HEK293 (cell line): ENCODE data around the gene ZC3H4.

Experiments used
- KLF9 ChIP-seq: fragments of 450-650 bp; formaldehyde crosslinking; IDR thresholded peaks from 2 replicates; pipeline ENCODE4 v1.5.1; 2016; ENCODE audit warnings: missing biosample characterization, missing genetic modification characterization, low read depth
- ZBTB8A ChIP-seq: fragments of 450-650 bp; formaldehyde crosslinking; IDR thresholded peaks from 2 replicates; pipeline ENCODE4 v1.5.1; 2016; ENCODE audit warnings: missing biosample characterization, missing genetic modification characterization
- ZFHX2 ChIP-seq: fragments of 450-650 bp; formaldehyde crosslinking; conservative IDR thresholded peaks from 2 replicates; pipeline ENCODE4 v1.5.1; 2016; ENCODE audit warnings: missing biosample characterization, missing genetic modification characterization
- ZNF112 ChIP-seq: fragments of 450-650 bp; formaldehyde crosslinking; IDR thresholded peaks from 2 replicates; pipeline ENCODE4 v1.5.0; 2017; ENCODE audit warnings: missing biosample characterization, missing genetic modification characterization
- ZNF140 ChIP-seq: fragments of 450-650 bp; formaldehyde crosslinking; IDR thresholded peaks from 2 replicates; pipeline ENCODE4 v1.5.1; 2016; ENCODE audit warnings: missing biosample characterization, missing genetic modification characterization
- ZNF169 ChIP-seq: fragments of 450-650 bp; formaldehyde crosslinking; IDR thresholded peaks from 2 replicates; pipeline ENCODE4 v1.5.1; 2016; ENCODE audit warnings: missing biosample characterization, missing genetic modification characterization
- ZNF184 ChIP-seq: fragments of 450-650 bp; IDR thresholded peaks from 2 replicates; pipeline ENCODE4 v1.5.1; 2018; ENCODE audit warnings: missing biosample characterization, mild to moderate bottlenecking, missing genetic modification characterization
- ZNF214 ChIP-seq: fragments of 450-650 bp; formaldehyde crosslinking; IDR thresholded peaks from 2 replicates; pipeline ENCODE4 v1.5.1; 2017; ENCODE audit warnings: missing biosample characterization, mild to moderate bottlenecking, missing genetic modification characterization, borderline replicate concordance
- ZNF24 ChIP-seq: fragments of 450-650 bp; formaldehyde crosslinking; IDR thresholded peaks from 2 replicates; pipeline ENCODE4 v1.5.1; 2016; ENCODE audit warnings: missing biosample characterization, missing genetic modification characterization
- ZNF274 ChIP-seq, 2 experiments: fragments of 200-500 bp in 1 of 2; fragments of 450-650 bp in 1 of 2; sonication (Bioruptor generic) in 1 of 2; formaldehyde crosslinking in 1 of 2; IDR thresholded peaks; 2 replicates each; pipeline versions ENCODE4 v1.5.1 to v1.6.1; 2014 to 2016; ENCODE audit warnings: borderline replicate concordance in 1 of 2, inconsistent platforms in 1 of 2, low read length in 1 of 2, missing biosample characterization in 1 of 2, missing genetic modification characterization in 1 of 2
- ZNF302 ChIP-seq: fragments of 450-650 bp; formaldehyde crosslinking; IDR thresholded peaks from 2 replicates; pipeline ENCODE4 v1.5.1; 2016; ENCODE audit warnings: missing biosample characterization, missing genetic modification characterization, low read depth
- ZNF391 ChIP-seq: fragments of 450-650 bp; formaldehyde crosslinking; IDR thresholded peaks from 2 replicates; pipeline ENCODE4 v1.5.1; 2016; ENCODE audit warnings: low read depth, missing biosample characterization, missing genetic modification characterization, borderline replicate concordance
- ZNF514 ChIP-seq: fragments of 450-650 bp; formaldehyde crosslinking; IDR thresholded peaks from 2 replicates; pipeline ENCODE4 v1.5.1; 2016; ENCODE audit warnings: missing biosample characterization, missing genetic modification characterization
- ZNF560 ChIP-seq: fragments of 450-650 bp; formaldehyde crosslinking; IDR thresholded peaks from 2 replicates; pipeline ENCODE4 v1.5.1; 2017; ENCODE audit warnings: missing biosample characterization, missing genetic modification characterization, borderline replicate concordance
- ZNF621 ChIP-seq: fragments of 450-650 bp; formaldehyde crosslinking; IDR thresholded peaks from 2 replicates; pipeline ENCODE4 v1.5.1; 2017; ENCODE audit warnings: missing biosample characterization, missing genetic modification characterization
- ZNF624 ChIP-seq: fragments of 450-650 bp; formaldehyde crosslinking; IDR thresholded peaks from 2 replicates; pipeline ENCODE4 v1.5.1; 2017; ENCODE audit warnings: missing biosample characterization, missing genetic modification characterization
- ZNF677 ChIP-seq: fragments of 450-650 bp; IDR thresholded peaks from 2 replicates; pipeline ENCODE4 v1.5.0; 2018; ENCODE audit warnings: missing biosample characterization, mild to moderate bottlenecking, missing genetic modification characterization, moderate library complexity
- ZNF768 ChIP-seq: fragments of 450-650 bp; formaldehyde crosslinking; IDR thresholded peaks from 2 replicates; pipeline ENCODE4 v1.5.1; 2018; ENCODE audit warnings: missing biosample characterization, mild to moderate bottlenecking, missing genetic modification characterization
- ZNF777 ChIP-seq: fragments of 450-650 bp; formaldehyde crosslinking; IDR thresholded peaks from 2 replicates; pipeline ENCODE4 v1.5.1; 2017; ENCODE audit warnings: missing biosample characterization, missing genetic modification characterization, borderline replicate concordance
- ZNF830 ChIP-seq: fragments of 450-650 bp; IDR thresholded peaks from 2 replicates; pipeline ENCODE4 v1.5.0; 2018; ENCODE audit warnings: missing biosample characterization, missing genetic modification characterization, low read depth, mild to moderate bottlenecking, moderate library complexity
- TF ChIP-seq, protein P1 (sequence below): fragments of 450-650 bp; formaldehyde crosslinking; IDR thresholded peaks from 2 replicates; pipeline ENCODE4 v1.5.1; 2016; ENCODE audit warnings: missing biosample characterization, missing genetic modification characterization
- TF ChIP-seq, protein P2 (sequence below): fragments of 450-650 bp; formaldehyde crosslinking; IDR thresholded peaks from 2 replicates; pipeline ENCODE4 v1.5.1; 2016; ENCODE audit warnings: missing biosample characterization, missing genetic modification characterization
- TF ChIP-seq, protein P3 (sequence below): fragments of 450-650 bp; formaldehyde crosslinking; IDR thresholded peaks from 2 replicates; pipeline ENCODE4 v1.5.1; 2016; ENCODE audit warnings: missing biosample characterization, missing genetic modification characterization, low read depth
- TF ChIP-seq, protein P4 (sequence below): fragments of 450-650 bp; formaldehyde crosslinking; IDR thresholded peaks from 2 replicates; pipeline ENCODE4 v1.5.1; 2016; ENCODE audit warnings: missing biosample characterization, missing genetic modification characterization
- TF ChIP-seq, protein P5 (sequence below): fragments of 450-650 bp; formaldehyde crosslinking; IDR thresholded peaks from 2 replicates; pipeline ENCODE4 v1.5.1; 2016; ENCODE audit warnings: missing biosample characterization, missing genetic modification characterization
- TF ChIP-seq, protein P6 (sequence below): fragments of 450-650 bp; IDR thresholded peaks from 2 replicates; pipeline ENCODE4 v1.5.1; 2018; ENCODE audit warnings: missing biosample characterization, mild to moderate bottlenecking, missing genetic modification characterization

Gene ZC3H4

DNA sequence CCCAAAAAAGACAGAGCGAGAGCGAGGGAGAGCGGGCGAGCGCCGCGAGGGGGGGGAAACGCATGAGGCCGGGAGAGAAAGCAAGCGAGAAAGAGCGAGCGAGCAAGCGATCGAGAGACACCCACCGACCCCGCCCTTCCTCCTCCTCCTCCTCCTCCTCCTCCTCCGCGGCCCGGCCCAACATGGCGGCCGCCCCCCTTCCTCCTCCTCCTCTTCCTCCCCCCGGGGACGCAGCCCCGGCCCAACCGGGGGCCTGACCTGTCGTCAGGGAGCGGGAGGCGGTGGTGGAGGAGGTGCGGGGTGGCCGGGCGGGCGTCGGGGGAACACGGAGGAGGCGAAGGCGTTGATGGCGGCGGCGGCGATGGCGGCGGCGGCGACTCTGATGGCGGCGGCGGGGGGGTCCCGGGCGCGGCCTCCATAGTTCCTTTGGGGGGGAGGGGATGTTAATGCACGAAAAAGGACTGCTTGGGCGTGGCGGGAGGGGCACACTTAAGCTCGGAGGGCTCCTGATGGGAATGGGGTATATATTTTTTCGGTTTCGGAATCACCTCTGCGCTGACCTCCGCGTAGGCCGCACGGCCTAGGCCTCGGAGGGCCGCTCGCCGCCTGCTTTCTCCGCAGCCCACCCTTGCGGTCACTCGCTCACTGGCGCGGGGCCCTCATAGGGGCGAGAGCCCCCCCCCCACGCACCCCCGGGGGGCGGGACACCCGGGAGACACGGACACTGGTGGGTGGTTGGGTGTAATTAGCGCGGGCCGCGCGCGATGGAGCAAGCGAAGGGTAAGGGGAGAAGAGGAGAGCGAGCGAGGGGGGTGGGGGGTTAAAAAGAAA is 1.2 kb downstream of the ZC3H4 start (continued):
- TF ChIP-seq ZNF677 (tag by site-specific recombination), result no peak
- TF ChIP-seq ZNF514, result no peak
- TF ChIP-seq ZNF777 (tag by site-specific recombination), result 0 out of 2 replicates have a peak, but pooled peaks have one; percentile 56
- no peak for TF ChIP-seq ZNF274 (IDR thresholded peaks at IDR 0.05; ENCODE audit: low read length)
- TF ChIP-seq ZNF274 (tag by site-specific recombination; IDR thresholded peaks at IDR 0.05; ENCODE audit: borderline replicate concordance), result no peak
- TF ChIP-seq ZNF140 (tag by site-specific recombination), result no peak
- peak; percentile 73; the same call in 1 of the 2 replicates for TF ChIP-seq ZNF391
- TF ChIP-seq, protein P1, sequence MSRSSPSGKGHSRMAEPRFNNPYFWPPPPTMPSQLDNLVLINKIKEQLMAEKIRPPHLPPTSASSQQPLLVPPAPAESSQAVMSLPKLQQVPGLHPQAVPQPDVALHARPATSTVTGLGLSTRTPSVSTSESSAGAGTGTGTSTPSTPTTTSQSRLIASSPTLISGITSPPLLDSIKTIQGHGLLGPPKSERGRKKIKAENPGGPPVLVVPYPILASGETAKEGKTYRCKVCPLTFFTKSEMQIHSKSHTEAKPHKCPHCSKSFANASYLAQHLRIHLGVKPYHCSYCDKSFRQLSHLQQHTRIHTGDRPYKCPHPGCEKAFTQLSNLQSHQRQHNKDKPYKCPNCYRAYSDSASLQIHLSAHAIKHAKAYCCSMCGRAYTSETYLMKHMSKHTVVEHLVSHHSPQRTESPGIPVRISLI (tag by site-specific recombination), result no peak
- no peak for TF ChIP-seq ZNF624 (tag by site-specific recombination)
- no peak for TF ChIP-seq ZNF302 (tag by site-specific recombination)
- no peak for TF ChIP-seq ZNF112 (tag by site-specific recombination)
- no peak for TF ChIP-seq ZNF184 (tag by site-specific recombination)
- no peak; the same call in 1 of the 2 replicates for TF ChIP-seq ZNF24
- no peak for TF ChIP-seq ZNF560
- TF ChIP-seq ZNF169 (tag by site-specific recombination), result no peak; the same call in 1 of the 2 replicates
- TF ChIP-seq, protein P2, sequence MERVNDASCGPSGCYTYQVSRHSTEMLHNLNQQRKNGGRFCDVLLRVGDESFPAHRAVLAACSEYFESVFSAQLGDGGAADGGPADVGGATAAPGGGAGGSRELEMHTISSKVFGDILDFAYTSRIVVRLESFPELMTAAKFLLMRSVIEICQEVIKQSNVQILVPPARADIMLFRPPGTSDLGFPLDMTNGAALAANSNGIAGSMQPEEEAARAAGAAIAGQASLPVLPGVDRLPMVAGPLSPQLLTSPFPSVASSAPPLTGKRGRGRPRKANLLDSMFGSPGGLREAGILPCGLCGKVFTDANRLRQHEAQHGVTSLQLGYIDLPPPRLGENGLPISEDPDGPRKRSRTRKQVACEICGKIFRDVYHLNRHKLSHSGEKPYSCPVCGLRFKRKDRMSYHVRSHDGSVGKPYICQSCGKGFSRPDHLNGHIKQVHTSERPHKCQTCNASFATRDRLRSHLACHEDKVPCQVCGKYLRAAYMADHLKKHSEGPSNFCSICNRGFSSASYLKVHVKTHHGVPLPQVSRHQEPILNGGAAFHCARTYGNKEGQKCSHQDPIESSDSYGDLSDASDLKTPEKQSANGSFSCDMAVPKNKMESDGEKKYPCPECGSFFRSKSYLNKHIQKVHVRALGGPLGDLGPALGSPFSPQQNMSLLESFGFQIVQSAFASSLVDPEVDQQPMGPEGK (tag by site-specific recombination), result peak; percentile 89
- TF ChIP-seq ZNF621, result no peak
- peak; percentile 84 for TF ChIP-seq ZBTB8A (tag by site-specific recombination)
- TF ChIP-seq ZNF214, result no peak
- peak; percentile 99 for TF ChIP-seq ZFHX2 (tag by site-specific recombination)
- no peak for TF ChIP-seq ZNF830 (tag by site-specific recombination)
- 0 out of 2 replicates have a peak, but pooled peaks have one; percentile 45 for TF ChIP-seq ZNF768
- TF ChIP-seq, protein P3, sequence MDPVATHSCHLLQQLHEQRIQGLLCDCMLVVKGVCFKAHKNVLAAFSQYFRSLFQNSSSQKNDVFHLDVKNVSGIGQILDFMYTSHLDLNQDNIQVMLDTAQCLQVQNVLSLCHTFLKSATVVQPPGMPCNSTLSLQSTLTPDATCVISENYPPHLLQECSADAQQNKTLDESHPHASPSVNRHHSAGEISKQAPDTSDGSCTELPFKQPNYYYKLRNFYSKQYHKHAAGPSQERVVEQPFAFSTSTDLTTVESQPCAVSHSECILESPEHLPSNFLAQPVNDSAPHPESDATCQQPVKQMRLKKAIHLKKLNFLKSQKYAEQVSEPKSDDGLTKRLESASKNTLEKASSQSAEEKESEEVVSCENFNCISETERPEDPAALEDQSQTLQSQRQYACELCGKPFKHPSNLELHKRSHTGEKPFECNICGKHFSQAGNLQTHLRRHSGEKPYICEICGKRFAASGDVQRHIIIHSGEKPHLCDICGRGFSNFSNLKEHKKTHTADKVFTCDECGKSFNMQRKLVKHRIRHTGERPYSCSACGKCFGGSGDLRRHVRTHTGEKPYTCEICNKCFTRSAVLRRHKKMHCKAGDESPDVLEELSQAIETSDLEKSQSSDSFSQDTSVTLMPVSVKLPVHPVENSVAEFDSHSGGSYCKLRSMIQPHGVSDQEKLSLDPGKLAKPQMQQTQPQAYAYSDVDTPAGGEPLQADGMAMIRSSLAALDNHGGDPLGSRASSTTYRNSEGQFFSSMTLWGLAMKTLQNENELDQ (tag by site-specific recombination), result no peak
- TF ChIP-seq, protein P4, sequence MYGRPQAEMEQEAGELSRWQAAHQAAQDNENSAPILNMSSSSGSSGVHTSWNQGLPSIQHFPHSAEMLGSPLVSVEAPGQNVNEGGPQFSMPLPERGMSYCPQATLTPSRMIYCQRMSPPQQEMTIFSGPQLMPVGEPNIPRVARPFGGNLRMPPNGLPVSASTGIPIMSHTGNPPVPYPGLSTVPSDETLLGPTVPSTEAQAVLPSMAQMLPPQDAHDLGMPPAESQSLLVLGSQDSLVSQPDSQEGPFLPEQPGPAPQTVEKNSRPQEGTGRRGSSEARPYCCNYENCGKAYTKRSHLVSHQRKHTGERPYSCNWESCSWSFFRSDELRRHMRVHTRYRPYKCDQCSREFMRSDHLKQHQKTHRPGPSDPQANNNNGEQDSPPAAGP, result peak; percentile 64; the same call in 1 of the 2 replicates
- TF ChIP-seq, protein P5, sequence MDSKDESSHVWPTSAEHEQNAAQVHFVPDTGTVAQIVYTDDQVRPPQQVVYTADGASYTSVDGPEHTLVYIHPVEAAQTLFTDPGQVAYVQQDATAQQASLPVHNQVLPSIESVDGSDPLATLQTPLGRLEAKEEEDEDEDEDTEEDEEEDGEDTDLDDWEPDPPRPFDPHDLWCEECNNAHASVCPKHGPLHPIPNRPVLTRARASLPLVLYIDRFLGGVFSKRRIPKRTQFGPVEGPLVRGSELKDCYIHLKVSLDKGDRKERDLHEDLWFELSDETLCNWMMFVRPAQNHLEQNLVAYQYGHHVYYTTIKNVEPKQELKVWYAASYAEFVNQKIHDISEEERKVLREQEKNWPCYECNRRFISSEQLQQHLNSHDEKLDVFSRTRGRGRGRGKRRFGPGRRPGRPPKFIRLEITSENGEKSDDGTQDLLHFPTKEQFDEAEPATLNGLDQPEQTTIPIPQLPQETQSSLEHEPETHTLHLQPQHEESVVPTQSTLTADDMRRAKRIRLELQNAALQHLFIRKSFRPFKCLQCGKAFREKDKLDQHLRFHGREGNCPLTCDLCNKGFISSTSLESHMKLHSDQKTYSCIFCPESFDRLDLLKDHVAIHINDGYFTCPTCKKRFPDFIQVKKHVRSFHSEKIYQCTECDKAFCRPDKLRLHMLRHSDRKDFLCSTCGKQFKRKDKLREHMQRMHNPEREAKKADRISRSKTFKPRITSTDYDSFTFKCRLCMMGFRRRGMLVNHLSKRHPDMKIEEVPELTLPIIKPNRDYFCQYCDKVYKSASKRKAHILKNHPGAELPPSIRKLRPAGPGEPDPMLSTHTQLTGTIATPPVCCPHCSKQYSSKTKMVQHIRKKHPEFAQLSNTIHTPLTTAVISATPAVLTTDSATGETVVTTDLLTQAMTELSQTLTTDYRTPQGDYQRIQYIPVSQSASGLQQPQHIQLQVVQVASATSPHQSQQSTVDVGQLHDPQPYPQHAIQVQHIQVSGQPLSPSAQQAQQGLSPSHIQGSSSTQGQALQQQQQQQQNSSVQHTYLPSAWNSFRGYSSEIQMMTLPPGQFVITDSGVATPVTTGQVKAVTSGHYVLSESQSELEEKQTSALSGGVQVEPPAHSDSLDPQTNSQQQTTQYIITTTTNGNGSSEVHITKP (tag by site-specific recombination), result peak; percentile 10; the same call in 1 of the 2 replicates
- TF ChIP-seq KLF9 (tag by site-specific recombination), result peak; percentile 80
- TF ChIP-seq, protein P6, sequence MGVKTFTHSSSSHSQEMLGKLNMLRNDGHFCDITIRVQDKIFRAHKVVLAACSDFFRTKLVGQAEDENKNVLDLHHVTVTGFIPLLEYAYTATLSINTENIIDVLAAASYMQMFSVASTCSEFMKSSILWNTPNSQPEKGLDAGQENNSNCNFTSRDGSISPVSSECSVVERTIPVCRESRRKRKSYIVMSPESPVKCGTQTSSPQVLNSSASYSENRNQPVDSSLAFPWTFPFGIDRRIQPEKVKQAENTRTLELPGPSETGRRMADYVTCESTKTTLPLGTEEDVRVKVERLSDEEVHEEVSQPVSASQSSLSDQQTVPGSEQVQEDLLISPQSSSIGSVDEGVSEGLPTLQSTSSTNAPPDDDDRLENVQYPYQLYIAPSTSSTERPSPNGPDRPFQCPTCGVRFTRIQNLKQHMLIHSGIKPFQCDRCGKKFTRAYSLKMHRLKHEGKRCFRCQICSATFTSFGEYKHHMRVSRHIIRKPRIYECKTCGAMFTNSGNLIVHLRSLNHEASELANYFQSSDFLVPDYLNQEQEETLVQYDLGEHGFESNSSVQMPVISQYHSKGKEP, result no peak
